Esophagus squamous epithelium (tissue), 4 donors: ENCODE measurements around the gene KDM6B.

Experiments
- POLR2A ChIP-seq, 4 donors: fragments of 450-650 bp; IDR thresholded peaks; one replicate each; pipeline ENCODE4 v1.6.1; 2017; ENCODE audit warnings: antibody characterized with exemption in 4 of 4, mild to moderate bottlenecking in 4 of 4, moderate library complexity in 3 of 4
- TF ChIP-seq, protein P1 (sequence below), 6 experiments: fragments of 450-650 bp in 4 of 6; fragments of 200-600 bp in 2 of 6; sonication (generic) in 2 of 6; IDR thresholded peaks; one replicate each; pipeline ENCODE4 v1.5.1; 2016 to 2019; ENCODE audit warnings: antibody characterized with exemption in 6 of 6, mild to moderate bottlenecking in 4 of 6, moderate library complexity in 4 of 6

GRCh38 chr17:7830616-7831015, 3.4 kb upstream of the KDM6B start:
- TF ChIP-seq, protein P1, sequence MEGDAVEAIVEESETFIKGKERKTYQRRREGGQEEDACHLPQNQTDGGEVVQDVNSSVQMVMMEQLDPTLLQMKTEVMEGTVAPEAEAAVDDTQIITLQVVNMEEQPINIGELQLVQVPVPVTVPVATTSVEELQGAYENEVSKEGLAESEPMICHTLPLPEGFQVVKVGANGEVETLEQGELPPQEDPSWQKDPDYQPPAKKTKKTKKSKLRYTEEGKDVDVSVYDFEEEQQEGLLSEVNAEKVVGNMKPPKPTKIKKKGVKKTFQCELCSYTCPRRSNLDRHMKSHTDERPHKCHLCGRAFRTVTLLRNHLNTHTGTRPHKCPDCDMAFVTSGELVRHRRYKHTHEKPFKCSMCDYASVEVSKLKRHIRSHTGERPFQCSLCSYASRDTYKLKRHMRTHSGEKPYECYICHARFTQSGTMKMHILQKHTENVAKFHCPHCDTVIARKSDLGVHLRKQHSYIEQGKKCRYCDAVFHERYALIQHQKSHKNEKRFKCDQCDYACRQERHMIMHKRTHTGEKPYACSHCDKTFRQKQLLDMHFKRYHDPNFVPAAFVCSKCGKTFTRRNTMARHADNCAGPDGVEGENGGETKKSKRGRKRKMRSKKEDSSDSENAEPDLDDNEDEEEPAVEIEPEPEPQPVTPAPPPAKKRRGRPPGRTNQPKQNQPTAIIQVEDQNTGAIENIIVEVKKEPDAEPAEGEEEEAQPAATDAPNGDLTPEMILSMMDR (IDR thresholded peaks at IDR 0.05) = no peak
- no peak for TF ChIP-seq POLR2A (IDR thresholded peaks at IDR 0.05)
